GM06990 (cell line): ENCODE results near the gene AFG3L2.

ENCODE experiments used
- DNase-seq: peaks from one replicate; pipeline ENCODE4 v3.0.0-alpha.2; 2011; ENCODE audit not compliant: insufficient read length; ENCODE audit errors: extremely low read depth
- H3K27me3 ChIP-seq: replicated peaks from 2 replicates; pipeline ENCODE4 v1.6.0; 2011; ENCODE audit warnings: low read length; ENCODE audit not compliant: control insufficient read depth, insufficient read depth
- H3K36me3 ChIP-seq: 2 replicates; pipeline ENCODE4 v1.5.1; 2011; ENCODE audit warnings: low read length; ENCODE audit not compliant: control insufficient read depth, insufficient read depth
- H3K4me3 ChIP-seq: replicated peaks from 2 replicates; pipeline ENCODE4 v1.5.1; 2011; ENCODE audit warnings: low read depth, mild to moderate bottlenecking, control low read depth, low read length
- CTCF ChIP-seq: IDR thresholded peaks from 2 replicates; pipeline ENCODE4 v1.5.1; 2011; ENCODE audit warnings: low read length, control low read depth, mild to moderate bottlenecking, inconsistent platforms; ENCODE audit not compliant: insufficient read depth, poor library complexity, severe bottlenecking

The AFG3L2 gene

DNA sequence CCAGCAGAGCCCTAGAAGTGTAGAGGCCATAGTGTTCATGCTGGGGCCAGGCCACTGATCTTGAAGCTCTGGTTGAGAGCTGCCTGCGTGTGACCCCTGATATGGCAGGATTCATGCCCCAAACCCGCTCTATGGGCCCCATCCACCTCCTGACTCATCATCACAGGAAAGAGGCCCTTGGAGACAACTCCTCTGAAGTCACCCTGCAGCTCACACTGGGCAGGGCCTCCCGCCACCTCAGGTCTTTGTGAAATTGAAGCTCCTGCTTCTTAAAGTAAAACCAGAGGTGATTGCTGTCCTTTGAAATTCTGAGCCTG lies 81.0 kb downstream of the AFG3L2 start:
- DNase-seq, result no peak
- Histone ChIP-seq H3K36me3 (no peaks in the 10 kb centered on the region), H3K27me3 (no peaks in the 10 kb centered on the region), H3K4me3 (no peak overlapping the region)
- TF ChIP-seq CTCF, result no peak

GRCh38 chr18:12295389-12296086 lies 81.5 kb downstream of the AFG3L2 start:
- no peak for TF ChIP-seq CTCF
- Histone ChIP-seq H3K36me3 (no peaks in the 10 kb centered on the region), H3K4me3 (no peak overlapping the region), H3K27me3 (no peaks in the 10 kb centered on the region)
- DNase-seq, result no peak

GRCh38 chr18:12293831-12294230 lies 83.2 kb downstream of the AFG3L2 start:
- Histone ChIP-seq H3K27me3 (no peaks in the 10 kb centered on the region; the same call in 1 of the 2 replicates), H3K4me3 (no peak overlapping the region), H3K36me3 (no peaks in the 10 kb centered on the region)
- no peak for TF ChIP-seq CTCF
- no peak for DNase-seq

- no peak for DNase-seq
- Histone ChIP-seq H3K4me3 (no peak overlapping the region), H3K27me3 (peaks cover 2% of the 10 kb centered on the region; the same call in 1 of the 2 replicates), H3K36me3 (no peaks in the 10 kb centered on the region)
- TF ChIP-seq CTCF, result no peak
Measured at GRCh38 chr18:12291690-12292089, 85.3 kb downstream of the AFG3L2 start.

DNA sequence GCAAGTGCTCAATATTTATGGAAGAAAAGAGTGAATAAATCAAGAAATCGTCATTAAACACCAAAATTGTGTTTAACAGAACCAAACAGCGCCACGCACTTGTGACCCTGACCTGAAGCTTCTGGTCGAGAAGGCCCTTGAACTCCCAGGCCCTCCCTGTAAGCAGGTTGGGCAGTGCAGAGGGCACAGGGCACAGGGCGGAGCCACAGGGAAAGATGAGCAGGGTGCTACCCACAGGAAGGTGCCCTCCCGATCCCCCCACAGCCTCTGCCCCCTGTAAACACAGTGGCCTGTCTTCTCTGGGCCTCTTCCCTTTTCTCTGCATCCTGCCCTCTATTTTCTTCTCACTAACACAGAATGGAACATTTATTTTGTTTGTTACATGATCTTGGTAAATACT lies 85.9 kb downstream of the AFG3L2 start:
- DNase-seq, result no peak
- Histone ChIP-seq H3K4me3 (no peak overlapping the region), H3K36me3 (no peaks in the 10 kb centered on the region), H3K27me3 (peaks cover 2% of the 10 kb centered on the region; the same call in 1 of the 2 replicates)
- no peak for TF ChIP-seq CTCF

DNA sequence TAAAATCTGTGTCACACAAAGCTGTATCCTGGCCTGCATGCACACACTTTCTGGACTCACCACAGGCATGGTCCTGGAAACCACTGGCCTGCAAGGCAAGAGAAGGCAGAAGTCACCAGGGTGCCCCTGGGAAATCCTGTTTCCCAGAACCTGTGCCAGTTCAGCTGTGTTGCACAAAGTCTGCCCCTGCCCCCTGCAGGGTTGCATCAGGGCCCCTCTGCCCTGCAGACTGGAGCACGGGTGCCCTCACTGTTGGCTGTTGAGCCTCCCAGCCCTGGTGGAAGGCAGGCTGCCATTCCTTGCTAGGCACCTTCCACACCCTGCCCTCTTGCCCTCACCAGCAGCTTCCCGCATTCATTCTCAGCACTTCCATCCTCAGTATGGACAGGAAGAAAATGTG lies 86.9 kb downstream of the AFG3L2 start:
- no peak for TF ChIP-seq CTCF
- DNase-seq, result no peak

More for the DNA sequence above, 86.9 kb downstream of the AFG3L2 start:
- peaks cover 2% of the 10 kb centered on the region; the same call in 1 of the 2 replicates for H3K27me3 ChIP-seq
- H3K4me3 ChIP-seq, result no peak overlapping the region
- no peaks in the 10 kb centered on the region for H3K36me3 ChIP-seq
